HepG2 (cell line): ENCODE measurements around the gene ONECUT1. TPM values are rescaled to one million over a fixed set of nuclear protein-coding genes. Genes with fewer than 3 reads are reported as not detected.

ENCODE experiments used
- ATRX ChIP-seq: sonication (generic); formaldehyde crosslinking; IDR thresholded peaks from 2 replicates; pipeline ENCODE4 v1.4.0; 2020; ENCODE audit warnings: missing genetic modification reagents, borderline replicate concordance
- CREM ChIP-seq, 2 experiments: sonication (generic) in 1 of 2; formaldehyde crosslinking in 1 of 2; IDR thresholded peaks; 2 replicates each; pipeline versions ENCODE4 v1.4.0 to v1.6.1; 2016 to 2020; ENCODE audit warnings: antibody characterized with exemption in 1 of 2, mild to moderate bottlenecking in 1 of 2, missing genetic modification reagents in 1 of 2
- ELF3 ChIP-seq: IDR thresholded peaks from 2 replicates; pipeline ENCODE4 v1.6.1; 2016; ENCODE audit warnings: missing genetic modification reagents, missing compliant biosample characterization
- HMGA1 ChIP-seq: sonication (generic); formaldehyde crosslinking; conservative IDR thresholded peaks from 2 replicates; pipeline ENCODE4 v1.4.0; 2020; ENCODE audit warnings: missing genetic modification reagents
- KAT8 ChIP-seq: IDR thresholded peaks from 2 replicates; pipeline ENCODE4 v1.6.1; 2016; ENCODE audit warnings: missing genetic modification reagents, missing compliant biosample characterization
- KLF9 ChIP-seq: IDR thresholded peaks from 2 replicates; pipeline ENCODE4 v1.6.1; 2016; ENCODE audit warnings: low read depth
- SOX13 ChIP-seq, 3 experiments: fragments of 450-650 bp in 1 of 3; sonication (generic) in 1 of 3; formaldehyde crosslinking in 1 of 3; IDR thresholded peaks in 2 of 3; conservative IDR thresholded peaks in 1 of 3; 2 replicates each; pipeline versions ENCODE4 v1.5.0 to v1.6.1; 2016 to 2020; ENCODE audit warnings: antibody characterized with exemption in 1 of 3, mild to moderate bottlenecking in 1 of 3, missing compliant biosample characterization in 1 of 3, missing genetic modification reagents in 1 of 3, moderate library complexity in 1 of 3
- ZFX ChIP-seq: sonication (generic); formaldehyde crosslinking; IDR thresholded peaks from 2 replicates; pipeline ENCODE4 v1.4.0; 2020; ENCODE audit warnings: mild to moderate bottlenecking, low read depth, missing genetic modification reagents, moderate library complexity
- ZNF12 ChIP-seq: sonication (generic); formaldehyde crosslinking; IDR thresholded peaks from 2 replicates; pipeline ENCODE4 v1.5.0; 2020; ENCODE audit warnings: missing genetic modification reagents
- ZNF282 ChIP-seq: fragments of 450-650 bp; IDR thresholded peaks from 2 replicates; pipeline ENCODE4 v1.6.1; 2018; ENCODE audit not compliant: partially characterized antibody
- polyA plus RNA-seq, 8 experiments: library from polyadenylated mRNA; depleted of rRNA in 3 of 8; stranded (reverse) in 7 of 8; unstranded in 1 of 8; fragments of >200 nt; fragmentation: Illumina TruSeq in 4 of 8; extraction: Trizol in 4 of 8; gene quantifications; 2 replicates each; pipeline versions ENCODE4 v1.2.1 to v1.2.3, GENCODE V29; 2011 to 2016; ENCODE audit warnings: low read depth in 4 of 8, missing spikeins in 1 of 8, mixed read lengths in 1 of 8; ENCODE audit not compliant: insufficient read depth in 1 of 8
- total RNA-seq, 5 experiments: library from RNA; depleted of rRNA; stranded (reverse); fragments of >200 nt; fragmentation: Illumina TruSeq; extraction: Trizol; gene quantifications; 2 replicates each; pipeline ENCODE4 v1.2.3, GENCODE V29; 2016; ENCODE audit warnings: low read depth in 1 of 5
- TF ChIP-seq, protein P1 (sequence below): sonication (generic); formaldehyde crosslinking; IDR thresholded peaks from 2 replicates; pipeline ENCODE4 v1.8.0; 2022; ENCODE audit warnings: low read depth, missing genetic modification reagents
- TF ChIP-seq, protein P2 (sequence below): IDR thresholded peaks from 2 replicates; pipeline ENCODE4 v1.4.0; 2020; ENCODE audit warnings: mild to moderate bottlenecking, missing genetic modification reagents
- TF ChIP-seq, protein P3 (sequence below): sonication (generic); formaldehyde crosslinking; IDR thresholded peaks from 2 replicates; pipeline ENCODE4 v1.5.0; 2020; ENCODE audit warnings: missing genetic modification reagents
- TF ChIP-seq, protein P4 (sequence below), 2 experiments: IDR thresholded peaks; 2 replicates each; pipeline ENCODE4 v1.6.1; 2011 to 2012; ENCODE audit warnings: low read length in 2 of 2, borderline replicate concordance in 1 of 2, low read depth in 1 of 2, mild to moderate bottlenecking in 1 of 2, moderate library complexity in 1 of 2
- TF ChIP-seq, protein P5 (sequence below): sonication (generic); formaldehyde crosslinking; conservative IDR thresholded peaks from 2 replicates; pipeline ENCODE4 v1.4.0; 2020; ENCODE audit warnings: mild to moderate bottlenecking, missing genetic modification reagents, moderate library complexity

The ONECUT1 gene
- total and polyA plus RNA-seq, 2 of the 13 experiments (the other 11 are each of a cell fraction or from before 2014, with no cell fraction given), result 3.5 to 9.1 TPM

DNA sequence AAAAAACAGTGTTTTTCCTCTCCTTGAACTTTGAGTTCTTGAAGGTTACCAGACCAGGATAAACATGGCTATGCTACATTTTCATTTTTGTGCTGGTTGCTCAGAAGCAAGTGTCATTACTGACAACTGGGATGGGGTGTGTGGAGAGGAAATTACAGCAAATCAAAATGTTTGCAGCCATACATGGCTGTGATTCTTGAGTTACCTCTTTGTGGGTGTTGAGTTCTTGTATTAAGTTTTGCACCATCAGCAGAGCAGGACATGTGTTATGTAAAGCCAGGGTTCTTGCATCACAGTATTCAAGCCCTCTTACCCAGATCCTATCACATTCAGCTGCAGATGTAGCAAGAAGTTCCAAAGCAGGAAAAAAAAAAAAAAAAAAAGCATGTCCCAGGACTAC lies 57.0 kb downstream of the ONECUT1 start (continued):
- TF ChIP-seq ZFX (CRISPR knock-in tag), result no peak
- TF ChIP-seq, protein P1, sequence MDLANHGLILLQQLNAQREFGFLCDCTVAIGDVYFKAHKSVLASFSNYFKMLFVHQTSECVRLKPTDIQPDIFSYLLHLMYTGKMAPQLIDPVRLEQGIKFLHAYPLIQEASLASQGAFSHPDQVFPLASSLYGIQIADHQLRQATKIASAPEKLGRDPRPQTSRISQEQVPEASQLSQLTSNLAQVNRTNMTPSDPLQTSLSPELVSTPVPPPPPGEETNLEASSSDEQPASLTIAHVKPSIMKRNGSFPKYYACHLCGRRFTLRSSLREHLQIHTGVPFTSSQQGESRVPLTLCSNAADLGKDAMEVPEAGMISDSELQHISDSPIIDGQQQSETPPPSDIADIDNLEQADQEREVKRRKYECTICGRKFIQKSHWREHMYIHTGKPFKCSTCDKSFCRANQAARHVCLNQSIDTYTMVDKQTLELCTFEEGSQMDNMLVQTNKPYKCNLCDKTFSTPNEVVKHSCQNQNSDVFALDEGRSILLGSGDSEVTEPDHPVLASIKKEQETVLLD (CRISPR knock-in tag), result no peak
- no peak for TF ChIP-seq ATRX (CRISPR knock-in tag)
- TF ChIP-seq, protein P2, sequence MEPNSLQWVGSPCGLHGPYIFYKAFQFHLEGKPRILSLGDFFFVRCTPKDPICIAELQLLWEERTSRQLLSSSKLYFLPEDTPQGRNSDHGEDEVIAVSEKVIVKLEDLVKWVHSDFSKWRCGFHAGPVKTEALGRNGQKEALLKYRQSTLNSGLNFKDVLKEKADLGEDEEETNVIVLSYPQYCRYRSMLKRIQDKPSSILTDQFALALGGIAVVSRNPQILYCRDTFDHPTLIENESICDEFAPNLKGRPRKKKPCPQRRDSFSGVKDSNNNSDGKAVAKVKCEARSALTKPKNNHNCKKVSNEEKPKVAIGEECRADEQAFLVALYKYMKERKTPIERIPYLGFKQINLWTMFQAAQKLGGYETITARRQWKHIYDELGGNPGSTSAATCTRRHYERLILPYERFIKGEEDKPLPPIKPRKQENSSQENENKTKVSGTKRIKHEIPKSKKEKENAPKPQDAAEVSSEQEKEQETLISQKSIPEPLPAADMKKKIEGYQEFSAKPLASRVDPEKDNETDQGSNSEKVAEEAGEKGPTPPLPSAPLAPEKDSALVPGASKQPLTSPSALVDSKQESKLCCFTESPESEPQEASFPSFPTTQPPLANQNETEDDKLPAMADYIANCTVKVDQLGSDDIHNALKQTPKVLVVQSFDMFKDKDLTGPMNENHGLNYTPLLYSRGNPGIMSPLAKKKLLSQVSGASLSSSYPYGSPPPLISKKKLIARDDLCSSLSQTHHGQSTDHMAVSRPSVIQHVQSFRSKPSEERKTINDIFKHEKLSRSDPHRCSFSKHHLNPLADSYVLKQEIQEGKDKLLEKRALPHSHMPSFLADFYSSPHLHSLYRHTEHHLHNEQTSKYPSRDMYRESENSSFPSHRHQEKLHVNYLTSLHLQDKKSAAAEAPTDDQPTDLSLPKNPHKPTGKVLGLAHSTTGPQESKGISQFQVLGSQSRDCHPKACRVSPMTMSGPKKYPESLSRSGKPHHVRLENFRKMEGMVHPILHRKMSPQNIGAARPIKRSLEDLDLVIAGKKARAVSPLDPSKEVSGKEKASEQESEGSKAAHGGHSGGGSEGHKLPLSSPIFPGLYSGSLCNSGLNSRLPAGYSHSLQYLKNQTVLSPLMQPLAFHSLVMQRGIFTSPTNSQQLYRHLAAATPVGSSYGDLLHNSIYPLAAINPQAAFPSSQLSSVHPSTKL (CRISPR knock-in tag), result peak; percentile 64
- TF ChIP-seq ELF3 (CRISPR knock-in tag), result peak; percentile 44; the same call in 1 of the 2 replicates
- peak; percentile 41; the same call in 1 of the 2 replicates for TF ChIP-seq KAT8
- no peak for TF ChIP-seq SOX13 (IDR thresholded peaks at IDR 0.05)
- peak in 1 of 2 experiments; percentile 34; a peak in 1 of 4 replicates for TF ChIP-seq SOX13 (CRISPR knock-in tag; conservative IDR thresholded peaks at IDR 0.05 in 1 of 2, IDR thresholded peaks at IDR 0.05 in 1 of 2)
- TF ChIP-seq, protein P3, sequence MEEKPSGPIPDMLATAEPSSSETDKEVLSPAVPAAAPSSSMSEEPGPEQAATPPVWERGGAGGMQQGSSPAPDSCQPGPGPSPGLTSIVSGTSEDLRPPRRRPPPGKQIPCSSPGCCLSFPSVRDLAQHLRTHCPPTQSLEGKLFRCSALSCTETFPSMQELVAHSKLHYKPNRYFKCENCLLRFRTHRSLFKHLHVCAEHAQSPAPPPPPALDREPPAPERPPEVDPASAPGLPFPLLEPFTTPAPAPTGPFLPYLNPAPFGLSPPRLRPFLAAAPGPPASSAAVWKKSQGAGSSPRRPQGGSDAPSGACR (CRISPR knock-in tag), result 0 out of 2 replicates have a peak, but pooled peaks have one; percentile 38
- TF ChIP-seq CREM (IDR thresholded peaks at IDR 0.05), result 0 out of 2 replicates have a peak, but pooled peaks have one; percentile 10
- TF ChIP-seq CREM (CRISPR knock-in tag; IDR thresholded peaks at IDR 0.05), result no peak
- TF ChIP-seq, protein P4, sequence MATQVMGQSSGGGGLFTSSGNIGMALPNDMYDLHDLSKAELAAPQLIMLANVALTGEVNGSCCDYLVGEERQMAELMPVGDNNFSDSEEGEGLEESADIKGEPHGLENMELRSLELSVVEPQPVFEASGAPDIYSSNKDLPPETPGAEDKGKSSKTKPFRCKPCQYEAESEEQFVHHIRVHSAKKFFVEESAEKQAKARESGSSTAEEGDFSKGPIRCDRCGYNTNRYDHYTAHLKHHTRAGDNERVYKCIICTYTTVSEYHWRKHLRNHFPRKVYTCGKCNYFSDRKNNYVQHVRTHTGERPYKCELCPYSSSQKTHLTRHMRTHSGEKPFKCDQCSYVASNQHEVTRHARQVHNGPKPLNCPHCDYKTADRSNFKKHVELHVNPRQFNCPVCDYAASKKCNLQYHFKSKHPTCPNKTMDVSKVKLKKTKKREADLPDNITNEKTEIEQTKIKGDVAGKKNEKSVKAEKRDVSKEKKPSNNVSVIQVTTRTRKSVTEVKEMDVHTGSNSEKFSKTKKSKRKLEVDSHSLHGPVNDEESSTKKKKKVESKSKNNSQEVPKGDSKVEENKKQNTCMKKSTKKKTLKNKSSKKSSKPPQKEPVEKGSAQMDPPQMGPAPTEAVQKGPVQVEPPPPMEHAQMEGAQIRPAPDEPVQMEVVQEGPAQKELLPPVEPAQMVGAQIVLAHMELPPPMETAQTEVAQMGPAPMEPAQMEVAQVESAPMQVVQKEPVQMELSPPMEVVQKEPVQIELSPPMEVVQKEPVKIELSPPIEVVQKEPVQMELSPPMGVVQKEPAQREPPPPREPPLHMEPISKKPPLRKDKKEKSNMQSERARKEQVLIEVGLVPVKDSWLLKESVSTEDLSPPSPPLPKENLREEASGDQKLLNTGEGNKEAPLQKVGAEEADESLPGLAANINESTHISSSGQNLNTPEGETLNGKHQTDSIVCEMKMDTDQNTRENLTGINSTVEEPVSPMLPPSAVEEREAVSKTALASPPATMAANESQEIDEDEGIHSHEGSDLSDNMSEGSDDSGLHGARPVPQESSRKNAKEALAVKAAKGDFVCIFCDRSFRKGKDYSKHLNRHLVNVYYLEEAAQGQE (IDR thresholded peaks at IDR 0.05; ENCODE audit: borderline replicate concordance in 1 of 2, low read depth in 1 of 2, low read length in 2 of 2), result no peak
- no peak for TF ChIP-seq KLF9 (CRISPR knock-in tag)
- TF ChIP-seq ZNF12 (CRISPR knock-in tag), result peak; percentile 24; the same call in 1 of the 2 replicates
- TF ChIP-seq ZNF282, result no peak
- TF ChIP-seq, protein P5, sequence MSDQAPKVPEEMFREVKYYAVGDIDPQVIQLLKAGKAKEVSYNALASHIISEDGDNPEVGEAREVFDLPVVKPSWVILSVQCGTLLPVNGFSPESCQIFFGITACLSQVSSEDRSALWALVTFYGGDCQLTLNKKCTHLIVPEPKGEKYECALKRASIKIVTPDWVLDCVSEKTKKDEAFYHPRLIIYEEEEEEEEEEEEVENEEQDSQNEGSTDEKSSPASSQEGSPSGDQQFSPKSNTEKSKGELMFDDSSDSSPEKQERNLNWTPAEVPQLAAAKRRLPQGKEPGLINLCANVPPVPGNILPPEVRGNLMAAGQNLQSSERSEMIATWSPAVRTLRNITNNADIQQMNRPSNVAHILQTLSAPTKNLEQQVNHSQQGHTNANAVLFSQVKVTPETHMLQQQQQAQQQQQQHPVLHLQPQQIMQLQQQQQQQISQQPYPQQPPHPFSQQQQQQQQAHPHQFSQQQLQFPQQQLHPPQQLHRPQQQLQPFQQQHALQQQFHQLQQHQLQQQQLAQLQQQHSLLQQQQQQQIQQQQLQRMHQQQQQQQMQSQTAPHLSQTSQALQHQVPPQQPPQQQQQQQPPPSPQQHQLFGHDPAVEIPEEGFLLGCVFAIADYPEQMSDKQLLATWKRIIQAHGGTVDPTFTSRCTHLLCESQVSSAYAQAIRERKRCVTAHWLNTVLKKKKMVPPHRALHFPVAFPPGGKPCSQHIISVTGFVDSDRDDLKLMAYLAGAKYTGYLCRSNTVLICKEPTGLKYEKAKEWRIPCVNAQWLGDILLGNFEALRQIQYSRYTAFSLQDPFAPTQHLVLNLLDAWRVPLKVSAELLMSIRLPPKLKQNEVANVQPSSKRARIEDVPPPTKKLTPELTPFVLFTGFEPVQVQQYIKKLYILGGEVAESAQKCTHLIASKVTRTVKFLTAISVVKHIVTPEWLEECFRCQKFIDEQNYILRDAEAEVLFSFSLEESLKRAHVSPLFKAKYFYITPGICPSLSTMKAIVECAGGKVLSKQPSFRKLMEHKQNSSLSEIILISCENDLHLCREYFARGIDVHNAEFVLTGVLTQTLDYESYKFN, result peak; percentile 80
- TF ChIP-seq HMGA1, result no peak
